ENCODE results near the gene ASCL2.
A peak's percentile ranks its signal among the peaks of the same experiment; 100 is the strongest.

Gene ASCL2

DNA sequence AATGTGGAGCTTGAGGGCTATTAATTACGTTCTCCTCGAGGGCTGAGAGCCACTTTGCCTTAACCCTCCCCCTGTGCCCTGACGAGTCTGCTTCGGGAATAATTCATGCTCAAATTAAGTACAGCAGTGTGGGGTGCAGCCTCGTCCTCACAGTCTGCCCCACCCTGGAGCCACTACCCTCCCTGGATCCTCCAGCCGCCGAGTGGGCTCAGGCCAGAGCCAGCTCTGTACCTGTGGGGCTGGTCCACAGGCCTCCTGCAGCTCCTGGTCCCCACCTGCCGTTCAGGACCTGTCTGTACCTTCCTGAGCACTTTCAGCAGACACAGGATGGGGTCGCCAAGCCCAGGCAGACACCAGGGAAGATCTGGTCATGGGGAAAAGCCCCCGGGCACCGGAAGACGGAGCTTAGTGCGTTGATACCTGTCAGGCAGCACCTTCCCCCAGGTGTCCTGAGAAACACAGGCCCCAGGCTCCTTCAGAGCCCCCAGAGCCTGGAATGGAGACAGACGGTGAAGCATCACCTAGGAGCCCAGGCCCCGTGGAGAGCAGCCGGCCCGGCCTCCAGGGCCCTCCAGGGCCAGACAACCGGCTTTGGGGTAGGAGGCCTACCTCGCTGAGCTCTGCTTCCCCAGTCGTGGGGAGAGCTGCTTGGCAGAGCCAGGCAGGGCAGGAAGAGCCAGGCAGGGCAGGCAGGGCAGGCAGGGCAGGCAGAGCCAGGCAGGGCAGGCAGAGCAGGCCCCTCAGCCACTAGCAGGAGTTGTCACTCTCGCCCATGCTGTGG lies 41.2 kb upstream of the ASCL2 start:
- H3K9me3 ChIP-seq (ENCODE audit: severe bottlenecking), result no peaks in the 10 kb centered on the region
- H3K27me3 ChIP-seq (ENCODE audit: insufficient read depth, poor library complexity, severe bottlenecking), result no peaks in the 10 kb centered on the region
- DNase-seq (ENCODE audit: low spot score), result peak; percentile 61
- no peak overlapping the region for H3K4me3 ChIP-seq (ENCODE audit: severe bottlenecking)
- TF ChIP-seq, protein P1, sequence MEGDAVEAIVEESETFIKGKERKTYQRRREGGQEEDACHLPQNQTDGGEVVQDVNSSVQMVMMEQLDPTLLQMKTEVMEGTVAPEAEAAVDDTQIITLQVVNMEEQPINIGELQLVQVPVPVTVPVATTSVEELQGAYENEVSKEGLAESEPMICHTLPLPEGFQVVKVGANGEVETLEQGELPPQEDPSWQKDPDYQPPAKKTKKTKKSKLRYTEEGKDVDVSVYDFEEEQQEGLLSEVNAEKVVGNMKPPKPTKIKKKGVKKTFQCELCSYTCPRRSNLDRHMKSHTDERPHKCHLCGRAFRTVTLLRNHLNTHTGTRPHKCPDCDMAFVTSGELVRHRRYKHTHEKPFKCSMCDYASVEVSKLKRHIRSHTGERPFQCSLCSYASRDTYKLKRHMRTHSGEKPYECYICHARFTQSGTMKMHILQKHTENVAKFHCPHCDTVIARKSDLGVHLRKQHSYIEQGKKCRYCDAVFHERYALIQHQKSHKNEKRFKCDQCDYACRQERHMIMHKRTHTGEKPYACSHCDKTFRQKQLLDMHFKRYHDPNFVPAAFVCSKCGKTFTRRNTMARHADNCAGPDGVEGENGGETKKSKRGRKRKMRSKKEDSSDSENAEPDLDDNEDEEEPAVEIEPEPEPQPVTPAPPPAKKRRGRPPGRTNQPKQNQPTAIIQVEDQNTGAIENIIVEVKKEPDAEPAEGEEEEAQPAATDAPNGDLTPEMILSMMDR (IDR thresholded peaks at IDR 0.05; ENCODE audit: poor library complexity, severe bottlenecking), result no peak
- H3K36me3 ChIP-seq (ENCODE audit: low read depth), result no peaks in the 10 kb centered on the region
- no peaks in the 10 kb centered on the region for H3K4me1 ChIP-seq (ENCODE audit: insufficient read depth, poor library complexity, severe bottlenecking)
- ATAC-seq (ENCODE audit: low read depth), result peak; percentile 5; the same call in 1 of the 3 replicates
- H3K27ac ChIP-seq (ENCODE audit: poor library complexity, severe bottlenecking), result no peak overlapping the region

DNA sequence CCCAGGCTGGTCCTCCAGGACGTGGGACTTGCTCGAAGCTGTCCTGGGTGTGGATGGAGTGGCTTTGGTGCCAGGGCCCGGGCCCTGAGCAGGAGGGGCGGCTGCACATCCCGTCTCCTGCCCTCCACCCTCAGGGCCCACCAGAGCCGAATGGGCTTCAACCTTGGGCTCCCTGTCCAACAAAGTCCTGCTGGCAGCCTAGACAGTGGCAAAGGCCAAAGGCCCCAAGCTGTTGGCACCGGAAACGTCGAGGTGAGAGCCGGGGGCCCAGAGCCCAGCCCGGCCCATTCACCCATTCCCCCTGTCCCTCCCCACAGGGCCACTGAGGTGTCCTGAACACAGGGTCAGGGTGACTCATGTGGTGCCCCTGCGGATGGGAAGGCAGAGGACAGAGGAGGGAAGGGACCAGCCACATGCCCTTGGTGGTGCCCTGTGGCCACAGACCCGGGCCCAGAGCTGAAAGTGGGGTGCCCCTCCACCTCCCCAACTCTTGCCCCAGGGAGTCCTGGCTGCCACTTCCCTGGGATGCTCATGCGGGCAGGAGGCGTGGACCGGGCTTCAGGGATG lies 40.5 kb upstream of the ASCL2 start:
- ATAC-seq (ENCODE audit: low read depth), result no peak
- no peak overlapping the region for H3K4me3 ChIP-seq (ENCODE audit: severe bottlenecking)

DNA sequence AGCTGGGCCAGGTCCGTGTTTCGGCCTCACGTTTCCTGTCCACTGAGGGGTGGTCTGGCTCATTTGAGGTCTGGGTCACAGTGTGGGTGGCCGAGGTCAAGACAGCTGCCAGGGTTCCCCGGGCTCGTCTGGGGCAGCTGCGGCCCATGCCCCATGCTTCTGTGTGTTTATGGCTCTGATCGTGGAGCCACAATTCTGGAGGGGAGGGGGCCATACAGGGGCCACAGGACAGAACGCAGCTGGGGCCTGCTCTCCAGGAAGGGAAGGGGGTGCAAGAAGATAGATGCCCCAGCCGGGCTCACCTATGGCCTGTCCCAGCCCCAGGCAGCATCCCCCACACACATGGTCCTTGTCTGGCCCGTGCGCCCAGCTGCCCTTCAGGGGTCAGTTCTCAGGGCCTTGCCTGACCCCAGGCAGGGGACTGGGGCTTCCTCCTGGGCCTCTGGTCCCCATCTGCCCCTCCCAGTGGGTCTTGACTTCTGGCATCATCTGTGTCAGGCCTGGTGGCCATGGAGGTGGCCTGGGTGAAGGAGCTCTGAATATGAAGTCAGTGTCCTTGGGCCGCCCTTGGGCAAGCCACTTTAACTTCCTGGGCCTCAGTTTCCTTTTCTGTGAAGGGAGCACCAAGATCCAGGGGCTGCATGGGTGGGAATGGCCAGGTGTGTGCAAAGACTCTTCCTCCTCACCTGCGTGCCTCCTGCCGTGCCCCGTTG lies 39.8 kb upstream of the ASCL2 start:
- TF ChIP-seq, protein P1 (IDR thresholded peaks at IDR 0.05; ENCODE audit: poor library complexity, severe bottlenecking), result no peak
- H3K27ac ChIP-seq (ENCODE audit: poor library complexity, severe bottlenecking), result no peak overlapping the region
- H3K27me3 ChIP-seq (ENCODE audit: insufficient read depth, poor library complexity, severe bottlenecking), result no peaks in the 10 kb centered on the region
- H3K36me3 ChIP-seq (ENCODE audit: low read depth), result no peaks in the 10 kb centered on the region
- H3K4me1 ChIP-seq (ENCODE audit: insufficient read depth, poor library complexity, severe bottlenecking), result no peaks in the 10 kb centered on the region
- no peak overlapping the region for H3K4me3 ChIP-seq (ENCODE audit: severe bottlenecking)
- ATAC-seq (ENCODE audit: low read depth) (no peak), DNase-seq (ENCODE audit: low spot score) (peak; percentile 39)
- H3K9me3 ChIP-seq (ENCODE audit: severe bottlenecking), result no peaks in the 10 kb centered on the region

More for the DNA sequence above, 40.5 kb upstream of the ASCL2 start:
- no peaks in the 10 kb centered on the region for H3K9me3 ChIP-seq (ENCODE audit: severe bottlenecking)
- TF ChIP-seq, protein P1 (IDR thresholded peaks at IDR 0.05; ENCODE audit: poor library complexity, severe bottlenecking), result no peak
- H3K4me1 ChIP-seq (ENCODE audit: insufficient read depth, poor library complexity, severe bottlenecking), result no peaks in the 10 kb centered on the region
- H3K36me3 ChIP-seq (ENCODE audit: low read depth), result no peaks in the 10 kb centered on the region
- peak; percentile 58 for DNase-seq (ENCODE audit: low spot score)
- no peaks in the 10 kb centered on the region for H3K27me3 ChIP-seq (ENCODE audit: insufficient read depth, poor library complexity, severe bottlenecking)
- H3K27ac ChIP-seq (ENCODE audit: poor library complexity, severe bottlenecking), result no peak overlapping the region

DNA sequence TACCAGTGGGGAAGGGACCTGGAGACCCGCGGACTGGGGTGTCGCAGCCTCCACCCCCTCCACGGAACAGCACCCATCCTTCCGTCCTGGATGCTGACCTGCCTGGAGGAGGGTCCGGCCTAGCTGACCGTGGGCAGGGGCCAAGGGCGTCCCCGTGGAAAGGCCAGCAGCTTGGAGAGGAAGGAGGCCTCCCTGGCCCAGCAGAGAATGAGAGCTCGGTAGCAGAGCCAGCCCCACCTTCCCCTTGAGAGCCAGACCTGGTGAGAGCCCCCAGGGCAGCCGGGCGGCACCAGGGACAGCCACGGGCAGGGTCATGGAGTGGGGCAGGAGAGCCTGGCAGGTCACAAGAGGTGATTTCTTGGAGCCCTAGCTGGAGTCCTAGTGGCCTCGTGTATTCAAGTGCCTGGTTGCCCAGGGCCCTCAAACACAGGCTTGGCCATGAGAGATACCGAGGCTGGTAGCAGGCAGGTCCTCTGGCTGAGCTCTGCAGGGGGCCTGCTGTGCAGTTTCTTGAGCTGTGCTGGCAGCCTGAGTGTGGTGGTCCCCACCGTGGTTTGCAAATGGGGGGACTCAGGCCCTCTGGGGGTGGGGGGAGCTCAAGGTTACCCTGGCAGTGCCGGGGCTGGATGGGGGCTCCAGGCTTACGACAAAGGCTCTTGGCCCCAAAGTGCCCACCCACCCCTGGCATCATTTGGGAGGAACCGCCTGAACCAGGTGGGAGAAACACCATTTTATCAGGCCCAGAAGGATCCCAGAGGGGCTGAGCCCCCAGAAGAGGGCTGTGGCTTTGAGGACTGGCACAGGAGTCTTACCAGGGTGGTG lies 39.1 kb upstream of the ASCL2 start:
- Histone ChIP-seq H3K4me3 (ENCODE audit: severe bottlenecking) (no peak overlapping the region), H3K27ac (ENCODE audit: poor library complexity, severe bottlenecking) (no peak overlapping the region), H3K27me3 (ENCODE audit: insufficient read depth, poor library complexity, severe bottlenecking) (no peaks in the 10 kb centered on the region), H3K36me3 (ENCODE audit: low read depth) (no peaks in the 10 kb centered on the region), H3K4me1 (ENCODE audit: insufficient read depth, poor library complexity, severe bottlenecking) (no peaks in the 10 kb centered on the region), H3K9me3 (ENCODE audit: severe bottlenecking) (no peaks in the 10 kb centered on the region)
- ATAC-seq (ENCODE audit: low read depth) (no peak), DNase-seq (ENCODE audit: low spot score) (peak; percentile 44)
- TF ChIP-seq, protein P1 (IDR thresholded peaks at IDR 0.05; ENCODE audit: poor library complexity, severe bottlenecking), result no peak

All from RWPE2 (cell line).